ENCODE measurements around the gene LTC4S. TPM values are rescaled to one million over a fixed set of nuclear protein-coding genes. Genes with fewer than 3 reads are reported as not detected.

The LTC4S gene
- total RNA-seq, 1 experiment from 2014 or later: 3.7 TPM

DNA sequence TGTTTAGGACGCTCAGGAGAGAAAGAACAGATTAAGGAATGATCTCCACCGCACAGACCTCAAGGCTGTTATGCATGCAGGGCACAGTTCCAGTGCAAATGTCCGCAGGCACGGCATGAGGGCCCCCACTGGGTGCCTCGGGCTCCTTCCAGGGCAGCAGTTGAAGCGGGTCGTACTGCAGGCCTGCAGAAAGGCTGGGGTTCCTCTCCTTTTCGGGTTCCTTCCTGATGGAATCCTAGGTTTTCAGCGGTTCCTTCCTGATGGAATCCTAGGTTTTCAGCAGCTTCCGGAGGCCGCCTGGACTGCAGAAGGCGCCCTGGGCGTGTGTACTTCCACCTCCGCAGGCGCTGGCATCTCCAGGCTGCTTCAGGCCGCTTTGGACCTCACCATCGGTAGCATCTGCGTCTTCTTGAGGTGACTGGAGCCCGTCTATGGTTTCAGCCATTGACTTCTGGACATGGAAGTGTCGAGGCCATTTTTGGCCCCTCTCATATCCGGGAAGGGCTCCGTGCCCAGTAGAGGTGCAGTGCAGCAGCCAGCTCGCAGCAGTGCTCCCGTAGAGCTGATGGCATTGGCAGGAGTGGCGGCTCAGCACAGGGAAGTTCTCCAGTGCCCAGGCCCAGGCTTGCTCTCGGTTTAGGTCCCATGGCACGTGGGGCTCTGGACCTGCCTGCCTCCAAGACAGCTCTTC is 18.5 kb downstream of the LTC4S start:
- H4K20me1 ChIP-seq (ENCODE audit: control insufficient read depth, insufficient read depth, insufficient read length): no peaks in the 10 kb centered on the region
- H3K9me3 ChIP-seq (ENCODE audit: control insufficient read depth, low read depth, low read length): no peaks in the 10 kb centered on the region
- no peak overlapping the region for H2BK15ac ChIP-seq (ENCODE audit: low read depth, low read length)
- H3K4me1 Mint-ChIP-seq: peaks cover 18 to 20% of the 10 kb centered on the region in 2 experiments
- no peak overlapping the region for H2BK12ac ChIP-seq (ENCODE audit: insufficient read length, low read depth, low read length)
- no peak for DNase-seq
- peaks cover 5 to 38% (median 22%) of the 10 kb centered on the region in 3 experiments; a peak in 6 of 7 replicates for H3K36me3 Mint-ChIP-seq (ENCODE audit: insufficient read depth in 1 of 3, low read depth in 3 of 3)
- no peaks in the 10 kb centered on the region for H3K27me3 ChIP-seq (ENCODE audit: insufficient read depth, low read length)
- no peak overlapping the region for H2AK5ac ChIP-seq (ENCODE audit: insufficient read length, low read length)
- no peak overlapping the region for H3K23ac ChIP-seq (ENCODE audit: insufficient read length, low read depth, low read length)
- peak overlapping the region in 1 of 2 experiments; percentile 35; a peak in 1 of 5 replicates for H3K4me3 Mint-ChIP-seq
- H2BK120ac ChIP-seq (ENCODE audit: low read depth, low read length, poor library complexity, severe bottlenecking): no peak overlapping the region
- no peak overlapping the region for H2BK5ac ChIP-seq (ENCODE audit: insufficient read length, low read length)
- H2AFZ ChIP-seq (ENCODE audit: low read length): no peak overlapping the region
- H3K56ac ChIP-seq (ENCODE audit: insufficient read length, low read depth, low read length): no peak overlapping the region
- peaks cover 11% of the 10 kb centered on the region for H3K23me2 ChIP-seq (ENCODE audit: insufficient read length, low read depth, low read length, poor library complexity, severe bottlenecking)
- no peak overlapping the region for H2BK20ac ChIP-seq (ENCODE audit: low read depth, low read length, poor library complexity, severe bottlenecking)
- H4K91ac ChIP-seq (ENCODE audit: insufficient read length, low read depth, low read length): no peak overlapping the region
- H3K9ac ChIP-seq (ENCODE audit: extremely low read depth, insufficient read length, low read length): no peak overlapping the region
- H3K14ac ChIP-seq (ENCODE audit: insufficient read depth, low read length): no peak overlapping the region
- WGBS (ENCODE audit: extremely low coverage, insufficient read length, low lambda C conversion rate): no CpG with 5 or more reads among the region's 27 CpGs
- no peak overlapping the region for H4K5ac ChIP-seq (ENCODE audit: insufficient read length, low read depth, low read length)
- H4K8ac ChIP-seq (replicated peaks; ENCODE audit: insufficient read length, low read depth, low read length): no peak overlapping the region
- no peaks in the 10 kb centered on the region for H3K79me2 ChIP-seq (ENCODE audit: insufficient read depth, low read length)
- TF ChIP-seq, protein P1, sequence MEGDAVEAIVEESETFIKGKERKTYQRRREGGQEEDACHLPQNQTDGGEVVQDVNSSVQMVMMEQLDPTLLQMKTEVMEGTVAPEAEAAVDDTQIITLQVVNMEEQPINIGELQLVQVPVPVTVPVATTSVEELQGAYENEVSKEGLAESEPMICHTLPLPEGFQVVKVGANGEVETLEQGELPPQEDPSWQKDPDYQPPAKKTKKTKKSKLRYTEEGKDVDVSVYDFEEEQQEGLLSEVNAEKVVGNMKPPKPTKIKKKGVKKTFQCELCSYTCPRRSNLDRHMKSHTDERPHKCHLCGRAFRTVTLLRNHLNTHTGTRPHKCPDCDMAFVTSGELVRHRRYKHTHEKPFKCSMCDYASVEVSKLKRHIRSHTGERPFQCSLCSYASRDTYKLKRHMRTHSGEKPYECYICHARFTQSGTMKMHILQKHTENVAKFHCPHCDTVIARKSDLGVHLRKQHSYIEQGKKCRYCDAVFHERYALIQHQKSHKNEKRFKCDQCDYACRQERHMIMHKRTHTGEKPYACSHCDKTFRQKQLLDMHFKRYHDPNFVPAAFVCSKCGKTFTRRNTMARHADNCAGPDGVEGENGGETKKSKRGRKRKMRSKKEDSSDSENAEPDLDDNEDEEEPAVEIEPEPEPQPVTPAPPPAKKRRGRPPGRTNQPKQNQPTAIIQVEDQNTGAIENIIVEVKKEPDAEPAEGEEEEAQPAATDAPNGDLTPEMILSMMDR (conservative IDR thresholded peaks at IDR 0.05): no peak
- peaks cover 7% of the 10 kb centered on the region for H3K27me3 Mint-ChIP-seq (ENCODE audit: low read depth)
- no peaks in the 10 kb centered on the region for H3K79me1 ChIP-seq (ENCODE audit: insufficient read depth, low read depth, low read length, poor library complexity, severe bottlenecking)
- H3K4me2 ChIP-seq (ENCODE audit: insufficient read depth, insufficient read length, low read length): no peak overlapping the region
- no peak overlapping the region for H3K27ac ChIP-seq (ENCODE audit: insufficient read length, low read depth, low read length)
- no peaks in the 10 kb centered on the region; the same call in 1 of the 2 replicates for H3K4me1 ChIP-seq (ENCODE audit: insufficient read depth, low read length)
- no peak overlapping the region for H3K4ac ChIP-seq (ENCODE audit: low read depth, low read length)
- H3K27ac Mint-ChIP-seq: no peak overlapping the region
- no peaks in the 10 kb centered on the region; a peak in 2 of 5 replicates for H3K9me3 Mint-ChIP-seq
- H3T11ph ChIP-seq (ENCODE audit: low read length): no peak overlapping the region
- H3K18ac ChIP-seq (ENCODE audit: insufficient read length, low read depth, low read length): no peak overlapping the region

Data from H9 (cell line).